GM06990 (cell line): ENCODE measurements around the gene CARS1.

Experiments used
- DNase-seq: peaks from one replicate; pipeline ENCODE4 v3.0.0-alpha.2; 2011; ENCODE audit not compliant: insufficient read length; ENCODE audit errors: extremely low read depth
- H3K27me3 ChIP-seq: replicated peaks from 2 replicates; pipeline ENCODE4 v1.6.0; 2011; ENCODE audit warnings: low read length; ENCODE audit not compliant: control insufficient read depth, insufficient read depth
- H3K36me3 ChIP-seq: 2 replicates; pipeline ENCODE4 v1.5.1; 2011; ENCODE audit warnings: low read length; ENCODE audit not compliant: control insufficient read depth, insufficient read depth
- H3K4me3 ChIP-seq: replicated peaks from 2 replicates; pipeline ENCODE4 v1.5.1; 2011; ENCODE audit warnings: low read depth, mild to moderate bottlenecking, control low read depth, low read length
- CTCF ChIP-seq: IDR thresholded peaks from 2 replicates; pipeline ENCODE4 v1.5.1; 2011; ENCODE audit warnings: low read length, control low read depth, mild to moderate bottlenecking, inconsistent platforms; ENCODE audit not compliant: insufficient read depth, poor library complexity, severe bottlenecking

Gene CARS1

GRCh38 chr11:2960139-2960538 is 97.1 kb downstream of the CARS1 start:
- H3K4me3 ChIP-seq = no peak overlapping the region
- DNase-seq = no peak
- no peak for TF ChIP-seq CTCF
- H3K27me3 ChIP-seq = no peaks in the 10 kb centered on the region
- peaks cover 40% of the 10 kb centered on the region for H3K36me3 ChIP-seq

DNA sequence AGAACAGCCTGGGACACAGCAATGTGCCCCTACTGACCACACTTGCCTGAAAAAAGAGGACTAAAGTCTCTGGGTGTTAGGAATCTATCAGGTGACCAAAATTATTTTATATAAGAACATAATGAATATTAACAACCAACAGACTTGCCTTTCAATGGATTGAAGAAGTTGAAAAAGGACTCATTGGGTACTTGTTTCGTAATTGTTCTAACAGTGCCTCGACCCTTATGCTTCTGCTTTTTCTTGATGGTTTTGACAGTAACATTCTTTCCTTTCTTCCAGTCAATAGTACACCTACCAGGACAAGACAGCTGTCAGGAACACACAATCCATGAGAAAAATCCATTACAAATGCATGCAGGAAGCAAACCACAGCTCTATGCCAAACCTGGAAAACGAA is 99.0 kb downstream of the CARS1 start:
- no peak for DNase-seq
- peaks cover 39% of the 10 kb centered on the region for H3K36me3 ChIP-seq
- no peak for TF ChIP-seq CTCF

GRCh38 chr11:2955906-2956476 is 101.2 kb downstream of the CARS1 start:
- no peak for DNase-seq
- TF ChIP-seq CTCF = no peak
- no peaks in the 10 kb centered on the region for H3K27me3 ChIP-seq
- H3K36me3 ChIP-seq = peaks cover 49% of the 10 kb centered on the region
- no peak overlapping the region for H3K4me3 ChIP-seq

More for the DNA sequence above, 99.0 kb downstream of the CARS1 start:
- Histone ChIP-seq H3K4me3 (no peak overlapping the region), H3K27me3 (no peaks in the 10 kb centered on the region)

- Histone ChIP-seq H3K36me3 (peaks cover 50% of the 10 kb centered on the region), H3K27me3 (no peaks in the 10 kb centered on the region), H3K4me3 (no peak overlapping the region)
- no peak for TF ChIP-seq CTCF
- no peak for DNase-seq
These were observed 103.0 kb downstream of the CARS1 start for GRCh38 chr11:2954263-2954662.

DNA sequence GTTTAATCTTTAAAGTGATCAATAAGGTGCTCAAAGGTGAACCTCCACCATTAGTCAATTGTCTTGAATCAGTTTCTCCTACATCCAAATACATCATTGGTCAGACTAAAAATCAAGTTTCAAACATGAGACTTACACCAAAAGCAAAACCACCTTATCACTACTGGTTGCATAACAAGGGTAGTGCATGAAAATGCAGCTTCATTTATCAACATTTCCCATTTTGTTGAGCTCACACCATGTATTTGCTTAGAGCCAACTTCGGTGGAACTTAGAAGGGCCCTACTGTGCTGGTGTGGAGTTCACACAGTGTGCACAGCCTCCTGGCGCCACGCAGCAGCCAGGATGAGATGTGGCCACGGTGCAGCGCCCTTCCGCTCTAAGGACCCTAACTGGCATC is 104.9 kb downstream of the CARS1 start:
- no peak for DNase-seq
- Histone ChIP-seq H3K27me3 (no peaks in the 10 kb centered on the region), H3K36me3 (peaks cover 45% of the 10 kb centered on the region), H3K4me3 (no peak overlapping the region)
- TF ChIP-seq CTCF = no peak

DNA sequence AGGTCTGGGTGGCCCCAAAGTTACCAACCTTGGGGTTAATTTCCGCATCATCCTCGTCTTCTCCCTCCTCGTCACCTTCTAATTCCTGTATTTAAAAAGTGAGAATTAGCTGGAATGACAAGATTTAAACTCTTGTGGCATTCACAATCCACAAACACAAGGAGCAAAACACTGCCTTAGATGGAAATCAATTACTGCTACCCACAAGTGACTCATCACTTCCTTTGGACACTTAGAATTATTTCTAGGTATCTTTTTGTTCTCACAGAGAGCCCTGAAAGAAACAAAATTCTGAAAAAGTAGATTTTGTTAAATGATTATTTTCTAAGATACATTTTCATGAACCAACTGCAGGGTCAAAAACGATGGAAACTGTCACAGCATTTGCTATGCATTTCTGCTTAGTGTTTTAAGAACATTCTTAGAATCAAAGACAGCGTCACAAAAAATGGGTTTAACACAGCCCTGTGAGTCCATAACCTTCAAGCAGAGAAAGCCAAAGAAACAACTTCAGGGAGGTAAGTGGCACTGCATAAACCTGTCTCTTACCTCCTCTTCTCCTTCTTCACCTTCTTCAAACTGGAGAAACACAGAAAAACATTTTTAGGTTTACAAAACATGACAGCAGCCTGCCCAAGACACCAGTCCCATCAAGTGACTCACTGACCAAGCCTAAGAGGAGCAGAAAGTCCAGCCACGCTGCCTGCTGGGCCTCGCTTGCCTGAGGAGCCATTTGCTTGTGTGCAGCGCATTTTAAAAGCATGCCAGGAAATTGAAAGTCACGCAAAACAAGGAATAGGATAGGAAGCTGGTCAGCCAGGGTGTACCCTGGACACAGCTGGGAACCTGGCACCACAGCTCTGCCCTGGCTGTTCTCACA is 105.8 kb downstream of the CARS1 start:
- H3K36me3 ChIP-seq = peaks cover 47% of the 10 kb centered on the region
- no peak for DNase-seq
- TF ChIP-seq CTCF = no peak
- no peaks in the 10 kb centered on the region for H3K27me3 ChIP-seq
- no peak overlapping the region for H3K4me3 ChIP-seq
